ENCODE measurements around the gene SHANK2. TPM values are rescaled to one million over a fixed set of nuclear protein-coding genes. Genes with fewer than 3 reads are reported as not detected.
A peak's percentile ranks its signal among the peaks of the same experiment; 100 is the strongest.

The SHANK2 gene
- total and polyA plus RNA-seq, 2 donors from 2014 or later: 4.0 to 57.8 TPM

DNA sequence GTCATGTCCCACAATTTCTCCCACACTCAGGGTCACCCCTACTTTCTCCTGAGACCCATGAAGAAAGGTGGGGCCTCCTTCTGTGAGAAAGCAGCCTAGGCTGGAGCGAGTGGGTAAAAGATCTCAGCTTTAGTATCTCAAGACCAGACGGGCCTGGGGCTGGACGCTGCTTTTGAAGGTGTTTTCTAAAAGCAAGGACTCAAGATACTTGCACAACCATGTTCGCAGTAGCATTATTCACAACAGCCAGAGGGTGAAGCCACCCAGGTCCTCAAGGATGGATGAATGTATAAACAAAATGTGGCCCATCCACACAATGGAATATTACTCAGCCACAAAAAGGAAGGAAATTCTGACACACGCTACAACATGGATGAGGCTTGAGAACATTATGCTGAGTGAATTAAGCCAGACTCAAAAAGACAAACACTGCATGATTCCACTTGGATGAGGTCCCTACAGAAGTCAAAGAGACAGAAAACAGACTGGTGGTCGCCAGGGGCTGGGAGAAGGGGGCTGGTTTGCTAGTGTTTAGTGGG, 10.6 kb downstream of the SHANK2 start:
- Histone ChIP-seq H3K36me3 (ENCODE audit: control insufficient read depth in 2 of 3, insufficient read depth in 3 of 3, low read length in 3 of 3) (peaks cover 0 to 6% (median 6%) of the 10 kb centered on the region in 3 donors), H3K9me3 (ENCODE audit: control insufficient read depth in 2 of 3, insufficient read depth in 1 of 3, low read length in 3 of 3) (no peaks in the 10 kb centered on the region), H3K4me3 (ENCODE audit: low read length in 3 of 3) (no peak overlapping the region), H3K9ac (ENCODE audit: low read length in 3 of 3) (no peak overlapping the region), H3K27ac (ENCODE audit: low read depth in 2 of 2, low read length in 2 of 2) (peak overlapping the region in 1 of 2 donors; percentile 56), H3K27me3 (ENCODE audit: control insufficient read depth, insufficient read depth, low read length) (no peaks in the 10 kb centered on the region), H3K4me1 (ENCODE audit: control insufficient read depth in 2 of 3, insufficient read depth in 2 of 3, low read depth in 1 of 3, low read length in 3 of 3) (peaks cover 0 to 33% (median 9%) of the 10 kb centered on the region in 3 donors)
- DNase-seq: peak in 1 of 5 donors; percentile 11
- TF ChIP-seq, protein P1, sequence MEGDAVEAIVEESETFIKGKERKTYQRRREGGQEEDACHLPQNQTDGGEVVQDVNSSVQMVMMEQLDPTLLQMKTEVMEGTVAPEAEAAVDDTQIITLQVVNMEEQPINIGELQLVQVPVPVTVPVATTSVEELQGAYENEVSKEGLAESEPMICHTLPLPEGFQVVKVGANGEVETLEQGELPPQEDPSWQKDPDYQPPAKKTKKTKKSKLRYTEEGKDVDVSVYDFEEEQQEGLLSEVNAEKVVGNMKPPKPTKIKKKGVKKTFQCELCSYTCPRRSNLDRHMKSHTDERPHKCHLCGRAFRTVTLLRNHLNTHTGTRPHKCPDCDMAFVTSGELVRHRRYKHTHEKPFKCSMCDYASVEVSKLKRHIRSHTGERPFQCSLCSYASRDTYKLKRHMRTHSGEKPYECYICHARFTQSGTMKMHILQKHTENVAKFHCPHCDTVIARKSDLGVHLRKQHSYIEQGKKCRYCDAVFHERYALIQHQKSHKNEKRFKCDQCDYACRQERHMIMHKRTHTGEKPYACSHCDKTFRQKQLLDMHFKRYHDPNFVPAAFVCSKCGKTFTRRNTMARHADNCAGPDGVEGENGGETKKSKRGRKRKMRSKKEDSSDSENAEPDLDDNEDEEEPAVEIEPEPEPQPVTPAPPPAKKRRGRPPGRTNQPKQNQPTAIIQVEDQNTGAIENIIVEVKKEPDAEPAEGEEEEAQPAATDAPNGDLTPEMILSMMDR (IDR thresholded peaks at IDR 0.05; ENCODE audit: borderline replicate concordance, extremely low read depth, insufficient read depth): no peak
- intact Hi-C loops (cut with DNase I): no loop called here
- no peak for FAIRE-seq

DNA sequence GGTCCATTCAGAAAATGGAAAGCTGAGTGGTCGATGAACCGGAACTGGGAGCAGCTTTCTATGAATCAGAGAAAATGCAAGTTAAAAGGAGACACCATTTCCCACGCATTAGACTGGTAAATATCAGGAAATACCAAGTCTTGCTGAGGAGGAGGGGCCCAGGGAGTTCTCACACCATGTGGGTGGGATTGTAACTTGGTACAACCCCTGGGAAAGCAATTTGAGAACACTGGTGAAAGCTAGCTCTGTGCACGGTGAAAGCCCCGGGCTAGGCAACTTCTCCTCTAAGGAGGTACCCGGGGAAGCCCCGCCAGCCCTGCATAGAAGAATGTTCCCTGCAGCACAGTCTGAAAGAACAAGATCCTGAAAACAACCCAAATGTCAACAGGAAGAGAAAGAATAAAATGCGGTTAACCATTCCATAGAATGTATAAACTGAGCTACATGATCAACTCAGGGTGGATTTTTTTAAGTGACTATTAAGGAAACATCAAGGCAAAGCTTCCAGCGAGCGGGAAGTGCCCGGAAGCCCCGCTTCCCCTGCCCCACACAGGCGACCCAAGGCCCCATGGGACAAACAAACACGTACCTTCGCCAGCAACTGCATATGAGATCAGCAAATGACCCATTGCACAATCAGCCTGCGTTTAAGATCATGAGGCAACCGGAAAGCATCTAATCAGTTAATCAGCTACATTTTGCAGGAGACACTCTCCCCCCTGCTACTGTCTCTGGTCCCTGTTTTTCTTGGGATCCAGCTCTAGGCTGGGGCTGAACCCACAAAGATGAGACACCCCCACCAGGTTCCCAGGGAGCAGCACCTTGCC, 11.3 kb downstream of the SHANK2 start:
- FAIRE-seq (no peak), DNase-seq (peak; percentile 70 to 93 (median 88))
- H3K27ac ChIP-seq (ENCODE audit: low read depth in 2 of 2, low read length in 2 of 2): peak overlapping the region in 1 of 2 donors; percentile 56
- no peaks in the 10 kb centered on the region for H3K27me3 ChIP-seq (ENCODE audit: control insufficient read depth, insufficient read depth, low read length)
- TF ChIP-seq, protein P1 (IDR thresholded peaks at IDR 0.05; ENCODE audit: borderline replicate concordance, extremely low read depth, insufficient read depth): no peak
- intact Hi-C loops (cut with DNase I): no loop called here
- peaks cover 0 to 32% (median 6%) of the 10 kb centered on the region in 3 donors for H3K4me1 ChIP-seq (ENCODE audit: control insufficient read depth in 2 of 3, insufficient read depth in 2 of 3, low read depth in 1 of 3, low read length in 3 of 3)
- H3K9me3 ChIP-seq (ENCODE audit: control insufficient read depth in 2 of 3, insufficient read depth in 1 of 3, low read length in 3 of 3): no peaks in the 10 kb centered on the region
- no peak overlapping the region for H3K9ac ChIP-seq (ENCODE audit: low read length in 3 of 3)
- peaks cover 0 to 6% (median 6%) of the 10 kb centered on the region in 3 donors for H3K36me3 ChIP-seq (ENCODE audit: control insufficient read depth in 2 of 3, insufficient read depth in 3 of 3, low read length in 3 of 3)
- no peak overlapping the region for H3K4me3 ChIP-seq (ENCODE audit: low read length in 3 of 3)

DNA sequence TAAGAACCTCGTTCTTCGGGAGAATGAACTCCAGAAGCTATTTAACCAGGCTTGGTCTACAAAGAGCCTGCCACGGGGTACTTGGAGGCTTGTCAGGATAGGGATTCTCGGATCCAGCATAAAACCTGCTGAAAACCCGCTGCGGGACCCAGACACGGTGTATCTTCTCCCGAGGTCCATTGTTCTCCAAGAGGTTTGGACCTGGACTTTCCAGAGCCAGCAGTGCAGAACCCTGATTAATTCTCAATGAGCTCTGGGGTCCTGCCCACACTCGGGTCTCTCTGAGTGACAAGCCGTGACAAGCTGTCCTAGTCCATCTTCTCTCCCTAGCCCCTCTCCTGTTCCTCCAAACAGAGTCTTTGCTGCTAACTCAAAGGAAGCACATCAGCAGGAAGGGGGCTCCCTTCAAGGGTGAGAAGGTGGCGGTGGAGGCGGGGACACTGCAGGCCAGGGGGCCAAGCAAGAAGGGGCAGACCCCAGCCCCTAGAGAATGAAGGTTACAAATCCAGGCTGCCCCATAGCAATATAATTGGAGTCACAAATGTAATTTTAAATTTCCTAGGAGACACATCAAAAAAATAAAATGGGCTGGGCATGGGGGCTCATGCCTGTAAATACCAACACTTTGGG, 12.2 kb downstream of the SHANK2 start:
- DNase-seq (peak in 1 of 5 donors; percentile 31), FAIRE-seq (no peak)
- Histone ChIP-seq H3K4me3 (ENCODE audit: low read length in 3 of 3) (no peak overlapping the region), H3K9me3 (ENCODE audit: control insufficient read depth in 2 of 3, insufficient read depth in 1 of 3, low read length in 3 of 3) (no peaks in the 10 kb centered on the region), H3K36me3 (ENCODE audit: control insufficient read depth in 2 of 3, insufficient read depth in 3 of 3, low read length in 3 of 3) (peaks cover 0 to 6% (median 6%) of the 10 kb centered on the region in 3 donors), H3K27me3 (ENCODE audit: control insufficient read depth, insufficient read depth, low read length) (no peaks in the 10 kb centered on the region), H3K4me1 (ENCODE audit: control insufficient read depth in 2 of 3, insufficient read depth in 2 of 3, low read depth in 1 of 3, low read length in 3 of 3) (peaks cover 0 to 25% (median 4%) of the 10 kb centered on the region in 3 donors), H3K9ac (ENCODE audit: low read length in 3 of 3) (no peak overlapping the region), H3K27ac (ENCODE audit: low read depth in 2 of 2, low read length in 2 of 2) (peak overlapping the region in 1 of 2 donors; percentile 56)
- intact Hi-C loops (cut with DNase I): no loop called here
- TF ChIP-seq, protein P1 (IDR thresholded peaks at IDR 0.05; ENCODE audit: borderline replicate concordance, extremely low read depth, insufficient read depth): no peak
